DOHH2 (cell line): Measurements from ENCODE around the gene LRRC4C.

ENCODE experiments used
- CTCF ChIP-seq: fragments of 200-600 bp; sonication (generic); IDR thresholded peaks from one replicate; pipeline ENCODE4 v1.5.1; 2014; ENCODE audit warnings: antibody characterized with exemption, mild to moderate bottlenecking, low read depth, low read length; ENCODE audit not compliant: poor library complexity, severe bottlenecking
- EZH2phosphoT487 ChIP-seq: fragments of 200-600 bp; sonication (generic); IDR thresholded peaks from 2 replicates; pipeline ENCODE4 v1.6.1; 2017; ENCODE audit warnings: borderline replicate concordance, mild to moderate bottlenecking, antibody characterized with exemption, low read length, moderate library complexity, mixed read lengths

DNA sequence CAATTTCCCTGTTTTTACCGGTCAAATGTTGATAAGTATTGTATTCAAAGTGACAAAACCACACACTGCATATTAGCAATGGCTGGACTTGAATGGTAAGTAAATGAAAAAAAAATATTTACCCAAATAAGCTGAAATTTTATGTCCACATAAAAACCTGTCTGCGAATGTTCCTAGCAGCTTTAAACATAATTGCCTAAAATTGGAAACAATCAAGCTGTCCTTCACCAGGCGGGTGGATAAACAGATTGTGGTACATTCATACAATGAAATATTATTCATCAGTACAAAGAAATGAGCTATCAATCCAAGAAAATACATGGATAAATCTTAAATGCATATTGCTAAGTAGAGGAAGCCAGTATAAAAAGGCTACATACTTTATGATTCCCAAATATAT, 1067.8 kb downstream of the LRRC4C start:
- no peak for TF ChIP-seq CTCF
- no peak for TF ChIP-seq EZH2phosphoT487
